ENCODE results near the gene C19orf47.

C19orf47 gene

GRCh38 chr19:40313229-40313983 is 34.8 kb downstream of the C19orf47 start:
- DNase-seq, result no peak

DNA sequence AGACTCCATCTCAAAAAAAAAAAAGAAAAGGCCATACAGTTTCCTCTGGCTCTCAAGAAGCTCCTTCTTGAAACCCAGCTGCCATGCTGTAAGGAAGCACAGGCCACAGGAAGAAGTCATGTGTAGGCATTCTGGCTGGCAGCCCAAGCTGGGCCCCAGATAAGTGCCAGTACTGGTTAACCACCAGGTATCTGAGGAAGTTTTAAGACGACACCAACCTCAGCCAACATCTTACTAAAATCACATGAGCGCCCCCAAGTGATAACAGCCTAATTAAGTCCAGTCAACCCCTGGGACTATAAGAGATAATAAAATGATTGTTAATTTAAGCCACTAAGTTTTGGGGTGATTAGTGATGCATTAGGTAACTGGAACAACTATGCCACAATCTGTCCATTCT is 35.7 kb downstream of the C19orf47 start:
- no peak for DNase-seq

DNA sequence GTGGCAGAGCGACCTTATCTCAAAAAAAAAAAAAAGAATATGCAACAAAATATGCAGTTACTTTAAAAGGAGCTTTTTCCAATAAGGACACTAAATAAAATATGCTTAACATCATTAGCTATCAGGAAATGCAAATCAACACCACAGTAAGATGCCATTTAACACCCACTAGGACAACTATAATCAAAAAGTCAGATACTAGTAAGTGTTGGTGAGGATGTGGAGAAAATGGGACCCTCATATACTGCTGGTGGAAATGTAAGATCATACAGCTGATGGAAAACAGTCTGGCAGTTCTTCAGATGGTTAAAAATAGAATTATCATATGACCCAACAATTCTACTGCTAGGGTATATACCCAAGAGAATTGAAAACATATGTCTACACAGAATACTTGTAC is 38.5 kb downstream of the C19orf47 start:
- no peak for DNase-seq

- peak; percentile 82 for DNase-seq
These were observed 42.8 kb downstream of the C19orf47 start for GRCh38 chr19:40305403-40305802.

DNA sequence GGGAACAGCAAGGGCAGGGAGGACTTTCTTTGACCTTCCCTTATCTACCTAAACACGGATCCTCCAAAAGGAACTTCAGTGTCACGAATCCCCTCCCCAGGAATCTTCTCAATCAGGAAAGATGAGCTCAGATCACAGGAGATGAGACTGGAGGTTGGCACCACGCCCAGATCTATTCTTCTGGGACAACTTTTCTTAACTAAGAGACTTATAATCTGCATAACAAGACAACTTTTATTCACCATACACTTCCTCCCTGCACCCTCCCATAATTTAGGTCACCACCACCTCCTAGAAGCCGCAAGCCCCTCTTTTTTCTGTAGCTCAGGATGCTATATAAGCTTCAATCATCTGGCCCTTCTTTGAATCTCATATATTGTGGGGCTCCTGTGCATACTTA is 43.9 kb downstream of the C19orf47 start:
- no peak for DNase-seq

DNA sequence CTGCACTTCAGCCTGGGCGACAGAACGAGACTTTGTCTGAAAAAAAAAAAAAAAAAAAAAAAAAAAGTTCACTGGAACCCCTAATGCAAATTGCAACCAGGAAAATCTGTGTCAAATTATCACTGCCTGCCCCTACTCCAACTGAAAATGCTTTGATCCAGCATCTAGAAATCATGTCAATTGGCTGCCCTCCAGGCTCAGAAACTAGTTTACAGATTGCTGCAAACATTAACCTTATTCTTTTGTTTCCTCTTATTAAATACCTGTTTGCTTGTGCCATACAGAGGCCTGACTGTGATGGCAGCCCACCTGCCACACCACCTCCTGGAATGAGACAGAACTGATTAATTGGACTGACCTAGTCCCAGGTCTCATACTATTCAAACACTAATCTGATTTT is 44.4 kb downstream of the C19orf47 start:
- no peak for DNase-seq

DNA sequence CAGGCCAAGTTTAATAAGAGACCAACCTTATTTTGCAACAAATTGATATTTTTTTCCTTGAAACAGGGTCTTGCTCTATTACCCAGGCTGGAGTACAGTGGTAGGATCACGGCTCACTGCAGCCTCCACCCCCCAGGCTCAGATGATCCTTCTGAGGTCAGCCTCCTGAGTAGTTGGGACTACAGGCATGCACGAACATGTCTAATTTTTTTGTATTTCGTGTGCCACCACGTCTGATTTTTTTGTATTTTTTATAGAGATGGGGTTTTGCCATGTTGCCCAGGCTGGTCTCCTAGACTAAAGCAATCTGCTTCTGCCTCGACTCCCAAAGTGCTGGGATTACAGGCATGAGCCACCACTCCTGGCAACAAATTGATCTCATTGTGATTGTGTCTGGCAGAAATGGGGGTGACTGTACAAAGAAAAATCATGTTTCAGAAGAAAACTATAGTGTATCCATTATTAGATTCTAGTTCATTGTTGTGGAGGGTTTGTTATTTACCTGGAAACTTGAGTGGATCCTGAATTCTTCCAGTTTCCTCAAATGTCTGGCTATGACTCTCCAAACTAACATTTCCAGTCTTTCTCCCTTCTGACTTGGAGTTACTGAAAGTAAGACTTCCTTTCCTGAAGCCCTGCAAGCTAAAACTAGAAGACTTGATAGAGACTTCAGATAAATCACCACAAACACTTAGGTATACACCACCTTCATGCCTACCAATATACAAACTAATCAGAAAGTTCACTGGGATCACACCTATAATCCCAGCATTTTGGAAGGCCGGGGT is 45.8 kb downstream of the C19orf47 start:
- no peak for DNase-seq

GRCh38 chr19:40300668-40301067 is 47.5 kb downstream of the C19orf47 start:
- no peak for DNase-seq

DNA sequence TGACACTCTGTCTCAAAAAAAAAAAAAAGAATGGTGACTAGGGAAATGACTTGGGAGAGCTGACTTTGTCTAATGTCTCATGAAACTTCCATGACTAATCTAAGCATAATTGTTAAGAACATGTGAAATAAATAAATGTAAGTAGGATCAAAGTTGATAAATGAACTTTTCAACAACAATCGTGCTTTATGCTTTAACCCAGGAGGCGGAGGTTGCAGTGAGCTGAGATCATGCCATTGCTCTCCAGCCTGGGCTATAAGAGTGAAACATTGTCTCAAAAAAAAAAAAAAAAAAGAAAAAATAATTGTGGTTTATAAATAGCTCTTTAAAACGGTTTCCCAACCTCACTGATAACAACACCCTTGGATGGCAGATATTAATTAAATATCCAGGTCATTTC is 50.2 kb downstream of the C19orf47 start:
- DNase-seq, result no peak

GRCh38 chr19:40294560-40294959 is 53.6 kb downstream of the C19orf47 start:
- no peak for DNase-seq

DNA sequence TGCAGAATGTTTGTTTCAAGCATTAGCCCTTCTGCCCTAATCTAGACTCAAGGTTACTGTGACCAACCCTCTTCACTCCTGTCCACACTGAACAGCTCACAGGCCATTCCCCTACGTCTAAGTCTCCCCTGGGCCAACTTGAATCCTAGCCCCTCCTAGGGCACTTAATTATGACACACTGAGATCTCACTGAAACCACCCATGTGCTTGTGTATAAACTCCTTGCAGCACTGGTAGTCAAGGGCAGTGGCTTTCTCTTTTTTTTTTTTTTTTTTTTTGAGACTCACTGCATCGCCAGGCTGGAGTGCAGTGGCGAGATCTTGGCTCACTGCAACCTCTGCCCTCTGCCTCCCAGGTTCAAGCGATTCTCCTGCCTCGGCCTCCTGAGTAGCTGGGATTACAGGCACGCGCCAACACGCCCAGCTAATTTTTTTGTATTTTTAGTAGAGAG is 61.2 kb downstream of the C19orf47 start:
- no peak for DNase-seq

GRCh38 chr19:40286235-40286970 is 61.8 kb downstream of the C19orf47 start:
- no peak for DNase-seq

- DNase-seq, result peak; percentile 100
These were observed 62.6 kb downstream of the C19orf47 start for GRCh38 chr19:40285353-40286234.

DNA sequence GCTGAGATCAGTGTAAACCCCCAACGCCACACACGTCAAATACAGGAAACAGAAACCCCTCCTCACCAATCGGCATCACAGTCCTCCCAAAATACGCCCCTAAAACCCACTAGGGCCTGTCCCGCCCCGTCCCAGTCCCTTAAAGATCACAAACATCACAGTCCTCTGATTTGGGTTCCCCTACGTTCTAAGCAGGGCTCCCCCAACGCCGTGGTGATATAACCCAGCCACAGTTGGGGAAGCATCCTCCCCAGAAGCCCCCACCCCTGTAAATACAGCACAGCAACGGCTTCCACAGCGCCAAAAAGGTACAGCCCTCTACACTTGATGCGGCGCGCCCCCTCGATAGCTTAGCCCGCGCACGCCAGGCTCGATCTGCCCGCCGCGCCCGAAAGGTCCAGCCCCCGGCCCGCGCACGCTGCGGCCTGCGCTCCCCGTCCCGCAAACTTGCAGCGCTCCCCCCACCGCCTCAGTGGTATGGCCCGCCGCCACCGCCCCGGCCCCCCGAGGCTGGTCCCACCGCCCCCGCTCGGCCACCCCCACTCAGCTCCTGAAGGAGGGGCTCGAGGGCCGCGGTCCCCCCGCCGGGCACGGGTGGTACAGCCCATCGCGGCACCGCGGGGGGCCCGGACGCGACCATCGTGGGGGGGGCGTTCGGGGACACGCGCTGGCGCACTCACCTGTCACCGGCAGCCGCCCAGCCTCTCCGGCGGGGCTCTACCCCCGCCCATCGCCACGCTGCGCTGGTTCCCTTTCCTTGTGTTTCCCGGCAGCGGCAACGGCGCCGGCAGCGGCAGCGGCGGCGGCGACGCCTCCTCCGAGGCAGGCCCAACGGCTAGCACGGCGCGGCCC is 63.5 kb downstream of the C19orf47 start, which contains the start of gene AKT2:
TSS of gene AKT2 (minus strand) at position 845 of the 852 bp plus-strand sequence. CDS start 20,078 bp downstream, outside the sequence.
- DNase-seq, result peak; percentile 49

DNA sequence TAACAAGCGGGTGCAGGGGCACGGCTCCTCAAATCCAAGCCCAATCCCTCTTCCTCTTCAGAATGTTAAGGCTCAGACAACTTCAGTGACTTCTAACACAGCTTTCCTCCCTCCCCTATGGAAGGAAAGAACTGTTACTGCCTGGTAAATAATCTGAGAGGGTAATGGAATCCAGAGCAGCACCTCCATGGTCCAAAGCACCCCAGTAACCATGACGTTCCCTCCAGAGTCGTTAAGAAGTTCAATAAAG is 64.0 kb downstream of the C19orf47 start:
- no peak for DNase-seq

GRCh38 chr19:40283414-40284250 is 64.6 kb downstream of the C19orf47 start:
- peak; percentile 49 for DNase-seq

DNA sequence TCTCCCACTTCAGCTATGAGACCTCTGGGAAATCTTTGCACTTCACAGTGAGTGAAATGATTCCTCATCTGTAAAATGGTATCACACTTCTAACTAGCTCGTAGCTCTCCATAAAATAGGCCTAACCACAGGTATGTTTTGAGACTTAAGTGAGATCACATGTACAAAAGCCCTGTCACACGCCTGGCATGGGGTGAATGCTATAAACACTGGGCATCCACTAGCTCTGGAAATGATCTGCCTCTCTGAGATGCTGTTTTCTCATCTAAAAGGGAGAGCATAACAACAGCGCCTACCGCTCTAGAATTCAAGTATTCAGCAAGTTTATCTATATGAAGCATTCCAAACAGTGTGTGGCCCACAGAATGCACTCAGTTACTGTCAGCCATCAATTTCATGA is 65.3 kb downstream of the C19orf47 start:
- no peak for DNase-seq

DNA sequence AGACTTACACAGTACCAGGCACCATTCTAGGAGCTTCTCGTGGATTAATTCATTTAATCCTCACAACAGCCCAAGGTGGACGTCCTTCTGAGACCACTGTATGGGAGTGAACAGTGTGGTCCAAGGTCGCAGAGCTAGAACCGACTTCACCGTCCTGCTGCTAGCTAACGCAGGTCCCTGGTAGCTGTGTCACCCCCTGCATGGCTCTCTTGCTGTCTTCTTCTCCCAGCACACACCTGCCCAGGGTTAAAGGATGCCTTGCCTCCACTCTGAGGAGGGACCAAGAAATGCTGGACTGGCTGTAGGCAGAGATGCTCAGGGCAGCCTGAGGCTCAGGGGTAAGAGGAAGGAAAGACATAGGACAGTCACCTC is 66.0 kb downstream of the C19orf47 start:
- DNase-seq, result no peak

DNA sequence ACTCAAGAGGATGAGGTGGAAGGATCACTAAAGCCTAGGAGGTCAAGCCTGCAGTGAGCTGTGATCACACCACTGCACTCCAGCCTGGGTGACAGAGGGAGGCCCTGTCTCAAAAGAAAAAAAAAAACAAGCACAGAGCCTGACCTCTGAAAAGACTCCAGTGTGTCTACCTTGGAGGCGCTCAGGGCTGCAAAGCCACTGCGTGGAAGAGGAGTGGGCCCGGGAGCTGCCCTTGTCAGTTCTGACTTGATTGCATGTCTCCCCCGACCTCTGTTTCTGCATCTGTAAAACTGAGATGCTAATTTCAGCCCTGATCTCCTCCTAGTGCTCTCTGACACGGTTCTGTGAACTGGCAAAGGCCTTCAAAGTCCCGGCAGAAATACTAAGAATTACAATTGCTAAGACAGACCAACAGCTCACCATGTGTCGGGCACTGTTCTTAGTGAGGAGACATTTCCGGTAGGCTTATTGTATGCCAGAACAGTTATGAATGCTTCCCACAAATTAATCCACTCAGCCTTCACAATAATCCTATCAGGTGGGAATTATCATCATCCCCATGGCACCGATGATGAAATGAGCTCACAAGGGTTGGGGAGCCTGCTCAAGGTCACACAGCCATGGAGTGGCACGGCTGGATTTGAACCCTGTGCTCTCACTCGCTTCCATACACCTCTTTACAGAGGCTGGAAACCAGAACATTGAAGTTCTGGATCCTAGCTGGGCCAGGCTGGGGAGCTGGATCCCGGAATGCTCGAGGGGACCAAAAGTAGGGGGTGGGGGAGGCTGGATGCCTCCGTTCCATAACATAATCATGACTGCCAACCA is 66.6 kb downstream of the C19orf47 start:
- DNase-seq, result no peak
